Stimulated activated CD4-positive, alpha-beta T cell treated with anti-CD3 and anti-CD28 coated beads, Interleukin-4, amount 100 ng/mL, for 24 hours (primary cell): ENCODE measurements around the gene C22orf39.

Experiments
- DNase-seq: peaks from one replicate; pipeline ENCODE4 v3.0.0-alpha.2; 2020

C22orf39 gene

DNA sequence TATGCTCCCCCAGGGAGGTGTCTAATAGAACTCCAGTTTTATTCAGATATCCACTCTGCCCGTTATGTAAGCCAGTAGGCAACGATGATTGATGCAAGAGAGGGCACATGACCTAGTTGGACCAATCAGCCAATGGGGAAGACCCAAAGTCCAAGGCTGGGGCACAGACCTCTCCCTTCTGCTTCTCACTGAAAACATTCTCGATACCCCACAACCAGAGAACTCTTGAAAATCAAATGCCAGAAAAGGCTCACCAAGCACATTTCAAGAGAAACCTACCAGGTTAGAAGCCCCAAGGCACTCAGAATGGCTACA, 23.4 kb downstream of the C22orf39 start:
- DNase-seq, result no peak

DNA sequence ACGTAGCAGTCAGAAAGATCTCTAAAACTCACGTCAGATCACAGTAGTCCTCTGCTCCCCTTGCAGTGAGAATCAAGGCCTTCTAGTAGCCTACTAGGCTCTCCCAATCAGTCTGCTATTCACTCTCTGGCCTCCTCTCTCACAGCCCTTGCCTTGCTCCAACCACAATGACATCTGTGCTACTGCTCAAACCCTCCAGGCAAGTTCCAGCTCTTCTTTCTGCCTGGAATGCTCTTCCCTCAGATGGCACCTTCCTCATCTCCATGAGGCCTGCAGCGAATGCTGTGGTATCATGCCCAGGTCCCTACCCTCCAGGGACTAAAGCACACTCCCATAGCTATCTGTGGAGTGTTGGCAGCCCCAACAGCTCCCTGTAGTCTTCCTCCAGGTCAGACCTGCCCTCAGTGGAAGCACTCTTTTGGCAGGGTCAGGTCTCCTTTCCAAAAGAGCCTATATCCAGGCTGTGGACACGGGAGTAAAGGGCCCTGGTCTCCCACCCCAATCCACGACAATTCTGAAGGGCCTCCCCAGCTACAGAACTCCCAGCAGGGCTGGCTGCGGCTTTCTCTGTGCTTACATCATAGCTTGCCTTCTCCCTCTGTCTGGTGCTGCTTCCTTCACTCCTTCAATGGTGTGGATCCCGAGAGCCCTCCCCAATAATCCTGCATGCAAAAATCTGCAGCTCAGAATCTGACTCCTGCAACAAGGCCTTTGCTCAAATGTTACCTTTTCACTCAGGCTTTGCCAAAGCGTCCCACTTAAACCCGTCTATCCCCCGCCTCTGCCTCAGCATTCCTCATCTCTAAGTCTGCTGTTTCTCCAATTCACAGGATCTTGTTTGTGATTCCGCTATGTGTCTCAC, 24.8 kb downstream of the C22orf39 start:
- DNase-seq, result no peak

GRCh38 chr22:19420321-19420720, 27.2 kb downstream of the C22orf39 start:
- DNase-seq, result no peak

- DNase-seq, result peak; percentile 48
Observed at GRCh38 chr22:19419464-19420178, 27.9 kb downstream of the C22orf39 start.

GRCh38 chr22:19419086-19419463, 28.4 kb downstream of the C22orf39 start:
- DNase-seq, result no peak

DNA sequence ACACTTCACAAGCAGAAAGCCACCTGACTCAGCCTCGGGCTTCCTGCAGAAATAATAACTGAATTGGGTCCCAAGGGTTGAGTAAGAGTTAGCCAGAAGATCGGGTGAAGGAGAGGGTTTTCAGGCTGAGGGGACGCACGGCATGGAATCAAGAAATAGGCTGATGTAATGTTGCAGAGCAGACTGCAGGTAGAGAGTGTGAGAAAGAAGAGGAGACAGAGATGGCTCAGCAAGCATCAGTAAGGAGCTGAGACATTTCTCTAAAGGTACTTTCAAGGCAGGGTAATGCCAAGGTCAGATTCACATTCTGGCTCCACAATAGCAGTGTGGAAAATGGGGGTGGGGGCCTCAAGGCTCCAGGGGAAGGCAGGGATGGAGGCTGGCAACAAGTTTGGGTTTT, 34.6 kb downstream of the C22orf39 start:
- DNase-seq, result no peak

DNA sequence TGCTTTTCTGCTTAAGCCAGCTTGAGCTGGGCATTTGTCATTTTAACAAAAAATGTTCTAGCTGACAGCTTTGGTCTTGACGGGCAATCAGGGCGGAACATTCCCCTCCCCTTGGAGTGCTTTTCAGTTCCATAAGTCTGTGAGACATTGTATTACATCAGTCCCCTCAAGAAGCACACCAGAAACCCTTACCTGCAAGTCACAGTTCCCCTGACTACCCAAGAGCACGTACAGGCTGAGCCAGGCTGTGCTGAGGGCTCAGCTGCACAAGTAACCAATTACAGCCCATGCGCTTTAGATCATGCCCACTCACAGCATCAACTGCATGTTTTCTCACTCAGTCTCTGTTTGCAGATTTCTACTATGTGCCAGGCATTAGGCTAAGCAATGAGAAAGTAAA, 35.0 kb downstream of the C22orf39 start:
- no peak for DNase-seq

DNA sequence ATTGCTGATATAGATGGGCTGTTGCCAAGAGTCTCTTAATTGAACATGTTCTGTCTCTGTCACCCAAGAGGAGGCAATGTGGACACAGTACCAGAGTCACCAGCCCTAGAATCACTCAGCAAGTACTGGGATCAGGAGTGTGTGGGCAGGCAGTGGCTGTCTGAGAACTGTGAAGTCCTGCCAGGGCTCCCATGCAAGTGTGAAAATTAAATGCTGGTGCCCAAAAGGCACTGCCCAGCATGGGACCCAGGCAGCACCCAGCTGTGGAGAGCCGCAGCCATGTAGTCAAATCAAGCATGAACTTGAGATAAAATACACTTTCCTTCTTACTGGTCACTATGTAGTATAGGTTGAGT, 35.8 kb downstream of the C22orf39 start:
- DNase-seq, result no peak

DNA sequence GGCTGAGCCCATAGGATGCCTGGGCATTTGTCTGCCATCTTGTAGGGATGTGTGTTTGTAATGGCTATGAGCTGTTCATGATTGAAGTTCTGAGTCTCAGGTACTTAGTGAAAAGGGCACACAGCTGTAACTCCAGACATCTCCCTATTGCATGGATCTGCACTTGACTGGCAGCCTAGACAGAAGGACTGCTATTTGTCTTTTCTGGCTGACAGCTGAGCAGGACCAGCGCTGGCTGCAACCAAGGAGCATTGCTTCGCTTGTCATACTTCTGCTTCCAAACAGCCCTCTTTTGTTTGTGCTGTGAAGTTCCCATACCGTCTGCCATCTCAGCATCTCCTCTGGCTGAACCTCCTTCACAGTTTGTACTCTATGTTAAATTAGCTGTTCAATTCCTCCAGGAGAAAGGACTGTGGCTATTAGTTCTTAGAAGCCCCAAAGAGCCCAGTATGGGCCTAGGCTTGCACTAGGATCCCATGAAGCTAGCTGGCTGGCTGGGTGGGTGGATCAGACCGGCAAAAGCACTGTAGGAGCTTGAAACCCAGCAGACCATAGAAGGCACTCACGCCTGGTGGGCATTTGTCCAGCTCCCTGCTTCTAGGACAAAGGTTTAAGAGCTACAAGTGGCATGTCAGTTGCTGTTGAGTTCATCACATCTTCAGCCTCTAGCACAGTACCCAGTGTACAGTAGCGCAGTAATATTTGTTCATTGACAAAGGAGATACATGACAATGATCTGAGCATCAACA, 36.4 kb downstream of the C22orf39 start:
- no peak for DNase-seq

- no peak for DNase-seq
Observed at GRCh38 chr22:19407649-19408606, 39.6 kb downstream of the C22orf39 start.

DNA sequence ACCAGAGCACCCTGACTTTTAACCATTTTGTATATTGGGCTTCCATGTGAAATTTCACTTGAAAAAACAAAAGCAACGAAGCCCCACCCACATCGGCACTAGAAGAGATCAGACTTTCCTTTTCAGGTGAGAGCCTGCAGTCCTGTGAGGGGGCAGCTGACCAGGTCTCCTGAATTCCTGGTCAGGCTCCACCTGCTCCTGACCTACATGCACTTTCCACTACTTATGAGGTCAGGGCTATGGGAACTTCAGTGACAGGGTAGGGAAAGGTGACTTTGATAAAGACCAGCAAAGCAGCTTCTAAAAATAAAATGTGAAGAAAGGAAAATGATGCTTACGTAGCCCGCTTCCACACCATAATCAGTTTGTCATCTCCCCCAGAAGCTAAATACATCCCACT, 40.7 kb downstream of the C22orf39 start:
- no peak for DNase-seq

DNA sequence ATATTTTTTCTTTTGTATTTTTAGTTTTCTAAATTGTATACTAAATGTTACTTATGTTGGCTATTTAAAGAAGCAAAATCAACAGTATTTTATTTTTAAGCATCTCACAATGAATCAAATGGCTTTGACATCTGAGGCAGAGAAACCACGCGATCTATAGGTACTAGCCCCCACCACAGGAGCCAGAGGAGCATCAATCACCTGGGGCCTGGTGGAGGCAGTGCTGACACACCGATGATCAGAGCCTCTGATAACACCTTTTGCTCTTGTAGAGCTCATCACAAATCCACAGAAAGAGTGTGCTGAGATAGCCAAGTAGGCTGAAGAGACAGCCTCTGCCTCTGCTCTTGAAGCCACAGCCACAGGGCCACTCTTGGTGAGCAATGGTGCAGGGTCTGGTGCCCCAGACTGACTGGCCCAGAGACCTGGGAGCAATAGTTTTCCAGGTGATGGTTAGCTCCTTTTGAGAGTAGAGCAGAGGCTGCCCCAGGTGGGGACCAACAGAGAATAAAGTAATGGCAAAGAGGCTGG, 41.2 kb downstream of the C22orf39 start:
- no peak for DNase-seq

- DNase-seq, result no peak
Observed at GRCh38 chr22:19405652-19406051, 41.9 kb downstream of the C22orf39 start.

GRCh38 chr22:19405133-19405532, 42.4 kb downstream of the C22orf39 start:
- DNase-seq, result no peak

GRCh38 chr22:19404676-19405075, 42.8 kb downstream of the C22orf39 start:
- DNase-seq, result no peak

GRCh38 chr22:19402642-19403191, 44.8 kb downstream of the C22orf39 start:
- no peak for DNase-seq

- DNase-seq, result no peak
Observed at GRCh38 chr22:19401483-19401882, 46.0 kb downstream of the C22orf39 start.

GRCh38 chr22:19400881-19401280, 46.6 kb downstream of the C22orf39 start:
- no peak for DNase-seq

DNA sequence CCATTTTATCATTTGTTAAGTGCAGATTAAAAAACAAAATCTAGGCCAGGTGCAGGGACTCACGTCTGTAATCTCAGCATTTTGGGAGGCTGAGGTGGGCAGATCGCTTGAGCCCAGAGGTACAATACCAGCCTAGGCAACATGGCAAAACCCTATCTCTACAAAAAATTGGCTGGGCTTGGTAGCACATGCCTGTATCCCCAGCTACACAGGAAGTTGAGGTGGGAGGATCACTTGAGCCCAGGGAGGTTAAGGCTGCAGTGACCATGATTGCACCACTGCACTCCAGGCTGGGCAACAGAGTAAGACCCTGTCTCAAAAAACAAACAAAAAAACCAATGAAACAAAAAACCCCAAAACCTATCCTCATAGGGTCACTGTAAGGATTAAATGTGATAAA, 48.9 kb downstream of the C22orf39 start:
- DNase-seq, result no peak

- DNase-seq, result no peak
Observed at GRCh38 chr22:19398206-19398605, 49.3 kb downstream of the C22orf39 start.

GRCh38 chr22:19397734-19398104, 49.8 kb downstream of the C22orf39 start:
- DNase-seq, result no peak
